ENCODE results near the gene ATE1.
A peak's percentile ranks its signal among the peaks of the same experiment; 100 is the strongest.

DNA sequence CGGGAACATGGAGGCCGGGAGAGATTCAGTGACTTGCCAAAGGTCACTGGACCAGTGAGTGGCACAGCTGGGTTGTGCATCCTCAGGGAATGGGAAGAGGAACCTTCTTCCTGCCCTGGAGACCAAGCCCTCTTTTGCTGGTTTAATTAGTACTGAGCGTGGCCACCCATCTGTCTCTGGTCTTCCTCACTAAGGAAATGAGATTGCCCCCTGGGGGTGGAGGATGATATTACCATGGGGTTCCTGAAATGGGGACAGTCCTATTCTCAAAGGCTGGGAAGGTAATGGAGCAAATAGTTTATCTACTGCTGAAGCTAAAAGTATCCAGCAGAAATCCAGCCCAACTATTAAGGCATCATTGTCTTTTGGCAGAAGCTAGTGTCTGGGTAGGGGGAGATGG is 231.0 kb downstream of the ATE1 start:
- TF ChIP-seq, protein P1, sequence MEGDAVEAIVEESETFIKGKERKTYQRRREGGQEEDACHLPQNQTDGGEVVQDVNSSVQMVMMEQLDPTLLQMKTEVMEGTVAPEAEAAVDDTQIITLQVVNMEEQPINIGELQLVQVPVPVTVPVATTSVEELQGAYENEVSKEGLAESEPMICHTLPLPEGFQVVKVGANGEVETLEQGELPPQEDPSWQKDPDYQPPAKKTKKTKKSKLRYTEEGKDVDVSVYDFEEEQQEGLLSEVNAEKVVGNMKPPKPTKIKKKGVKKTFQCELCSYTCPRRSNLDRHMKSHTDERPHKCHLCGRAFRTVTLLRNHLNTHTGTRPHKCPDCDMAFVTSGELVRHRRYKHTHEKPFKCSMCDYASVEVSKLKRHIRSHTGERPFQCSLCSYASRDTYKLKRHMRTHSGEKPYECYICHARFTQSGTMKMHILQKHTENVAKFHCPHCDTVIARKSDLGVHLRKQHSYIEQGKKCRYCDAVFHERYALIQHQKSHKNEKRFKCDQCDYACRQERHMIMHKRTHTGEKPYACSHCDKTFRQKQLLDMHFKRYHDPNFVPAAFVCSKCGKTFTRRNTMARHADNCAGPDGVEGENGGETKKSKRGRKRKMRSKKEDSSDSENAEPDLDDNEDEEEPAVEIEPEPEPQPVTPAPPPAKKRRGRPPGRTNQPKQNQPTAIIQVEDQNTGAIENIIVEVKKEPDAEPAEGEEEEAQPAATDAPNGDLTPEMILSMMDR (IDR thresholded peaks at IDR 0.05; ENCODE audit: poor library complexity), result peak; percentile 22
- TF ChIP-seq EZH2 (IDR thresholded peaks at IDR 0.05; ENCODE audit: borderline replicate concordance), result no peak
- TF ChIP-seq EZH2phosphoT487 (IDR thresholded peaks at IDR 0.05; ENCODE audit: low read depth, severe bottlenecking, unreplicated experiment), result no peak

Measured in hepatocyte (in vitro differentiated cells).